ENCODE data around the gene GNG7. TPM values are rescaled to one million over a fixed set of nuclear protein-coding genes. Genes with fewer than 3 reads are reported as not detected.
A peak's percentile ranks its signal among the peaks of the same experiment; 100 is the strongest.

GNG7 gene
- total RNA-seq: 10 to 100 TPM in 2 of 4 donors, 1 to 10 TPM in 2; 4.7 to 15.6 (median 9.2) TPM

DNA sequence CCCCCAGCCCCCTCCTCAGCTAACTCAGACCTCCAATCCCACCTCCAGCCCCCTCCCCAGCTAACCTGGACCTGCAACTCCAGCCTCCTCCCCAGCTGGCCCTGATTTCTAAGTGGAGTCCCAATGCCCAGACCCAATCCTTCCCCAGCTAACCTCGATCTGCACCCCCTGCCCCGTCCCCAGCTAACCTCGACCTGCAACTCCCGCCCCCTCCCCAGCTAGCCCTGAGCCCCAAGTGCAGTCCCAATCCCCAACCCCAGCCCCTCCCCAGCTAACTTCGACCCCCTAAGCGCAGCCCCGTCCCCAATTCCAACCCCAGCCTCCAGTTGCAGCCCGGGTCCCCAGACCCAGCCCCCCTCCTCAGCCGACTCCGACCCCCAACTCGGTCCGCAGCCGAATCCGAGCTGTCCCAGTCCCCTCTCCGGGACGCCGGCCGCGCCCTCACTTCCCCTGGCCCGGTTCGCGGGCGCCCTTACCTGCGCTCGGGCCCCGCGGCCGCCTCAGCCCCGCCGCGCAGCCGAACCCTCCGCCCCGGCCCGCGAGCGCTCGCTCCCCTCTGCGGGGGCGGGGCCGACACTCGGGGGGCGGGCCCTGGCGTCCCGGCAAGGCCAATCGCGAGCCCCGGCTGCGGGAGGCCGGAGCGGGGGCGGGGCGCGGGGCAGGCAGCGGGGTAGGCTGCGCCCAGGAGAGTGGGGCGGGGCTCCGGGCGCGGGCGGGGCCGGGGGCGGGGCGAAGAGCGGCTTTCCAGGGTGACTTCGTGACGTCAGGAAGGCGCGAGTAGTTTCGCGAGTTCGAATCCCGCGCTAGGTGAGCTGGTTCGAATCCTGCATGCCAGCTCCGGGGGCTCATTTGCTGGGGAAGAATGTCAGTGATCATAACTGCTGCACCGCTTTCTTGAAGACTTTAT is at the start of gene GNG7:
TSS of gene GNG7 (minus strand) at position 525 of the 907 bp plus-strand sequence. CDS start 182,006 bp downstream, outside the sequence.
- peak; percentile 77 to 78 for TF ChIP-seq POLR2A (IDR thresholded peaks at IDR 0.05)
- TF ChIP-seq, protein P1, sequence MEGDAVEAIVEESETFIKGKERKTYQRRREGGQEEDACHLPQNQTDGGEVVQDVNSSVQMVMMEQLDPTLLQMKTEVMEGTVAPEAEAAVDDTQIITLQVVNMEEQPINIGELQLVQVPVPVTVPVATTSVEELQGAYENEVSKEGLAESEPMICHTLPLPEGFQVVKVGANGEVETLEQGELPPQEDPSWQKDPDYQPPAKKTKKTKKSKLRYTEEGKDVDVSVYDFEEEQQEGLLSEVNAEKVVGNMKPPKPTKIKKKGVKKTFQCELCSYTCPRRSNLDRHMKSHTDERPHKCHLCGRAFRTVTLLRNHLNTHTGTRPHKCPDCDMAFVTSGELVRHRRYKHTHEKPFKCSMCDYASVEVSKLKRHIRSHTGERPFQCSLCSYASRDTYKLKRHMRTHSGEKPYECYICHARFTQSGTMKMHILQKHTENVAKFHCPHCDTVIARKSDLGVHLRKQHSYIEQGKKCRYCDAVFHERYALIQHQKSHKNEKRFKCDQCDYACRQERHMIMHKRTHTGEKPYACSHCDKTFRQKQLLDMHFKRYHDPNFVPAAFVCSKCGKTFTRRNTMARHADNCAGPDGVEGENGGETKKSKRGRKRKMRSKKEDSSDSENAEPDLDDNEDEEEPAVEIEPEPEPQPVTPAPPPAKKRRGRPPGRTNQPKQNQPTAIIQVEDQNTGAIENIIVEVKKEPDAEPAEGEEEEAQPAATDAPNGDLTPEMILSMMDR (IDR thresholded peaks at IDR 0.05): no peak
- 0 to 7% methylated on average over 1 to 6 of the region's 77 CpGs for whole genome bisulfite sequencing, 2 donors (ENCODE audit: low coverage in 1 of 2)
- Histone ChIP-seq H3K9me3 (no peaks in the 10 kb centered on the region), H3K4me1 (peaks cover 0 to 24% (median 7%) of the 10 kb centered on the region in 3 donors), H3K4me3 (peak within 1 kb of the TSS; percentile 83 to 92), H3K36me3 (no peaks in the 10 kb centered on the region), H3K27me3 (no peaks in the 10 kb centered on the region), H3K27ac (peak within 1 kb of the TSS; percentile 51 to 82 (median 80))
- ATAC-seq: peak; percentile 99

DNA sequence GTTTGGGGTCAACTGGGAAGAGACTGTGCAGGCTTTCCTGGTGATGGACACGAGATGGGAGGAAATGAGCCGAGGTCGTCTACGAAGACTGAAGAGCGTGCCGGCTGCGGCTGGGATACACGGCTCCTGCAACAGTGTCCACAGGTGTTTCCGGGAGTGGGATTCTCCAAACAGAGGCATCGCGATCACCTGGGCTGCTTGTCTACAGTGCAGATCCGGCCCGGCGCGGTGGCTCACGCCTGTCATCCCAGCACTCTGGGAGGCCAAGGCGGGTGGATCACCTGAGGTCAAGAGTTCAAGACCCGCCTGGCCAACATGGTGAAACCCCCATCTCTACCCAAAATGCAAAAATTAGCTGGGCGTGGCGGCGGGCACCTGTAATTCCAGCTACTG is 48.9 kb upstream of the GNG7 start:
- no peak overlapping the region for H3K4me3 ChIP-seq
- H3K4me1 ChIP-seq: peaks cover 0 to 8% (median 4%) of the 10 kb centered on the region in 3 donors
- ATAC-seq: no peak
- H3K9me3 ChIP-seq: no peaks in the 10 kb centered on the region
- peaks cover 0 to 32% of the 10 kb centered on the region in 2 donors for H3K36me3 ChIP-seq
- no peak for TF ChIP-seq POLR2AphosphoS5 (IDR thresholded peaks at IDR 0.05)
- no peak for TF ChIP-seq EP300 (IDR thresholded peaks at IDR 0.05)
- no peak for TF ChIP-seq POLR2A (IDR thresholded peaks at IDR 0.05)
- TF ChIP-seq, protein P1 (IDR thresholded peaks at IDR 0.05): no peak
- no peak overlapping the region for H3K27ac ChIP-seq
- WGBS, 2 donors (ENCODE audit: low coverage in 1 of 2): 69 to 100% methylated on average over 2 to 5 of the region's 21 CpGs
- no peaks in the 10 kb centered on the region for H3K27me3 ChIP-seq

DNA sequence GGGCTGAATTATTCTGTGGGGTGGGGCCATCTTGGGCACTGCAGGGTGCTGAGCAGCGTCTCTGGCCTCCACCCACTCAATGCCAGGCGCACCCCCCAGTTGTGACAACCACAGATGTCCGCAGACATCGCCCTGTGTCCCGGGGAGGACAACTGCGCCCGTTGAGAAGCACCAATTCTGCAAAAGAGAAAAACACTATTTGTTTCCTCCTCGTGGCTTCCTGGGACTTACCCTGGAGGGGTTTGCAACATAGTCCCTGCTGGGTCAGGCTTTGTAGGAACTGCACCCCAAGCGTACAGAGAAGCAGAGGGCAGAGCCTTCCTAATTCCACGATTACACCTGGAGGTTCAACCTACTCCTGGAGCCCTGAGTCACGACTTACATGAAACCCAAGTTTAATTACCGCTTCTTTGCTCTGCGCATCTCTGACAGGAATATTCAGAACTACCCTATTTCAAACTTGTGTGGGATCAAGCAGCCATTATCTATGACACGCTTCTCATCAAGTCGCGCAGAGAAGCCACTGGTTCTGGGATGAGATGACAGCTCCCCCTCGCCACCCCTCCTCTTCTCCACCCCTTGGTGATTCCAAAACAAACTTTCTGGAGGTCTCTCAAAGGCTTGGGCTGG is 48.4 kb upstream of the GNG7 start:
- ATAC-seq: no peak
- no peaks in the 10 kb centered on the region for H3K27me3 ChIP-seq
- H3K36me3 ChIP-seq: peaks cover 0 to 27% of the 10 kb centered on the region in 2 donors
- no peak overlapping the region for H3K27ac ChIP-seq
- H3K4me1 ChIP-seq: peaks cover 0 to 8% (median 4%) of the 10 kb centered on the region in 3 donors
- no peaks in the 10 kb centered on the region for H3K9me3 ChIP-seq
- 68 to 73% methylated on average over 8 to 10 of the region's 17 CpGs for WGBS, 2 donors (ENCODE audit: low coverage in 1 of 2)
- TF ChIP-seq POLR2AphosphoS5 (IDR thresholded peaks at IDR 0.05): no peak
- TF ChIP-seq, protein P1 (IDR thresholded peaks at IDR 0.05): no peak
- TF ChIP-seq POLR2A (IDR thresholded peaks at IDR 0.05): no peak
- TF ChIP-seq EP300 (IDR thresholded peaks at IDR 0.05): no peak
- H3K4me3 ChIP-seq: no peak overlapping the region

DNA sequence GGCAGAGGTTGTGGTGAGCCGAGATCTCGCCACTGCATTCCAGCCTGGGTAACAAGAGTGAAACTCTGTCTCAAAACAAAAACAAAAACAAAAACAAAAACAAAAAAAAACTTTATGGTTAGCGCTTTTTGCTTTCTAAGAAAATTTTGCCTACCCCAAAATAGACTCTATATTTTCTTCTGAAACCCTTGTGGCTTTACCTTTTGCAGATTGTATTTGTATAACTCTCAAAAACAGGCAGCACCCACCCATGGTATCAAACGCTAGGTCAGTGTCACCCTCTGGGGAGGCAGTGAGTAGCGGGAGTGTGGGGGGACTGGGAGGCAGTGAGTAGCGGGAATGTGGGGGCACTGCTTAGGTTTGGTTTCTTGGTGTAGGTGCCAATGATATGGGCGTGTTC is 44.9 kb upstream of the GNG7 start:
- H3K27me3 ChIP-seq: no peaks in the 10 kb centered on the region
- TF ChIP-seq POLR2AphosphoS5 (IDR thresholded peaks at IDR 0.05) (no peak), POLR2A (IDR thresholded peaks at IDR 0.05) (no peak)
- peaks cover 0 to 8% (median 4%) of the 10 kb centered on the region in 3 donors for H3K4me1 ChIP-seq
- H3K4me3 ChIP-seq: no peak overlapping the region
- H3K27ac ChIP-seq: no peak overlapping the region
- WGBS, 2 donors (ENCODE audit: low coverage in 1 of 2): 80 to 86% methylated on average over 4 to 7 of the region's 7 CpGs
- no peak for ATAC-seq
- no peaks in the 10 kb centered on the region for H3K36me3 ChIP-seq
- H3K9me3 ChIP-seq: no peaks in the 10 kb centered on the region

DNA sequence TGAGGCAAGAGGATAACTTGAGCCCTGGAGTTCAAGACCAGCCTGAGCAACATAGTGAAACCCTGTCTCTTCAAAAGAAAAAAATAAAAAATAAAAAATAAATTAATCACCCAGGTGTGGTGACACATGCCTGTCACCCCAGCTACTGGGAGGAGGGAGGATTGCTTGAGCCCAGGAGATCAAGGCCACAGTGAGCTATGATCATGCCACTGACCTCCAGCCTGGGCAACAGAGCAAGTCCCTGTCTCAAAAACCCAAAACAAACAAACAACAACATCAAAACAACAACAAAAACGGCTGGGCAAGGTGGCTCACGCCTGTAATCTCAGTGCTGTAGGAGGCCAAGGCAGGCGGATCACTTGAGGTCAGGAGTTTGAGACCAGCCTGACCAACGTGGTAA is 41.6 kb upstream of the GNG7 start:
- H3K9me3 ChIP-seq: no peaks in the 10 kb centered on the region
- peaks cover 0 to 9% (median 7%) of the 10 kb centered on the region in 3 donors for H3K4me1 ChIP-seq
- 0 to 33% methylated on average over 1 to 4 of the region's 4 CpGs for WGBS, 2 donors (ENCODE audit: low coverage in 1 of 2)
- TF ChIP-seq POLR2A (IDR thresholded peaks at IDR 0.05) (no peak), EP300 (IDR thresholded peaks at IDR 0.05) (no peak), POLR2AphosphoS5 (IDR thresholded peaks at IDR 0.05) (no peak)
- TF ChIP-seq, protein P1 (IDR thresholded peaks at IDR 0.05): no peak
- peaks cover 16% of the 10 kb centered on the region for H3K27me3 ChIP-seq
- no peaks in the 10 kb centered on the region for H3K36me3 ChIP-seq
- no peak for ATAC-seq
- no peak overlapping the region for H3K4me3 ChIP-seq
- H3K27ac ChIP-seq: no peak overlapping the region
